GM18858 (cell line): Measurements from ENCODE around the gene BICC1.

Experiments used
- ATAC-seq: cut with Tn5 transposase; IDR thresholded peaks from one replicate; pipeline ENCODE4 v1.9.1; 2021; ENCODE audit not compliant: unreplicated experiment

Gene BICC1

GRCh38 chr10:58512491-58513187 is at the start of gene BICC1:
Gene BICC1 (plus strand): TSS chr10:58512872. CDS start chr10:58513144, 272 bp downstream.
- no peak for ATAC-seq

- ATAC-seq, result no peak
These were observed 47.7 kb upstream of the BICC1 start for GRCh38 chr10:58464956-58465355.

- no peak for ATAC-seq
These were observed 47.0 kb upstream of the BICC1 start for GRCh38 chr10:58465629-58466028.

- no peak for ATAC-seq
These were observed 44.6 kb upstream of the BICC1 start for GRCh38 chr10:58467931-58468635.

GRCh38 chr10:58473976-58474375 is 38.7 kb upstream of the BICC1 start:
- ATAC-seq, result no peak

GRCh38 chr10:58475322-58476277 is 37.1 kb upstream of the BICC1 start:
- no peak for ATAC-seq

- ATAC-seq, result no peak
These were observed 35.5 kb upstream of the BICC1 start for GRCh38 chr10:58477122-58477521.

- ATAC-seq, result no peak
These were observed 34.8 kb upstream of the BICC1 start for GRCh38 chr10:58477902-58478301.

GRCh38 chr10:58479045-58479444 is 33.6 kb upstream of the BICC1 start:
- no peak for ATAC-seq

GRCh38 chr10:58480321-58480720 is 32.4 kb upstream of the BICC1 start:
- no peak for ATAC-seq

- ATAC-seq, result no peak
These were observed 31.0 kb upstream of the BICC1 start for GRCh38 chr10:58481569-58482109.

- no peak for ATAC-seq
These were observed 25.9 kb upstream of the BICC1 start for GRCh38 chr10:58486821-58487220.

GRCh38 chr10:58488921-58489320 is 23.8 kb upstream of the BICC1 start:
- no peak for ATAC-seq

- no peak for ATAC-seq
These were observed 9.7 kb upstream of the BICC1 start for GRCh38 chr10:58502956-58503355.

GRCh38 chr10:58508316-58508715 is 4.4 kb upstream of the BICC1 start:
- no peak for ATAC-seq

GRCh38 chr10:58511765-58512490 is 744 bp upstream of the BICC1 start:
- ATAC-seq, result no peak

- ATAC-seq, result no peak
These were observed 777 bp downstream of the BICC1 start for GRCh38 chr10:58513188-58514110.

- no peak for ATAC-seq
These were observed 1.6 kb downstream of the BICC1 start for GRCh38 chr10:58514111-58514770.
